ENCODE data around the gene NEK3.

NEK3 gene

GRCh38 chr13:52130641-52131040 is 28.8 kb downstream of the NEK3 start:
- ATAC-seq (ENCODE audit: low read depth) = peak; percentile 20; the same call in 2 of the 3 replicates
- Histone ChIP-seq H3K36me3 (ENCODE audit: low read depth) (peaks cover 6% of the 10 kb centered on the region), H3K27me3 (ENCODE audit: insufficient read depth, poor library complexity, severe bottlenecking) (no peaks in the 10 kb centered on the region), H3K4me3 (ENCODE audit: severe bottlenecking) (no peak overlapping the region), H3K9me3 (ENCODE audit: severe bottlenecking) (no peaks in the 10 kb centered on the region), H3K4me1 (ENCODE audit: insufficient read depth, poor library complexity, severe bottlenecking) (no peaks in the 10 kb centered on the region), H3K27ac (ENCODE audit: poor library complexity, severe bottlenecking) (no peak overlapping the region)
- DNase-seq (ENCODE audit: low spot score) = no peak
- no peak for TF ChIP-seq CTCF (IDR thresholded peaks at IDR 0.05; ENCODE audit: poor library complexity, severe bottlenecking)

GRCh38 chr13:52128714-52129700 is 30.4 kb downstream of the NEK3 start, which contains the start of gene NEK5:
Gene NEK5, minus strand, starts transcription at chr13:52129073. Its CDS starts 1,591 bp downstream, at chr13:52127482.
- DNase-seq (ENCODE audit: low spot score) = peak; percentile 45
- Histone ChIP-seq H3K36me3 (ENCODE audit: low read depth) (no peaks in the 10 kb centered on the region), H3K4me1 (ENCODE audit: insufficient read depth, poor library complexity, severe bottlenecking) (no peaks in the 10 kb centered on the region), H3K9me3 (ENCODE audit: severe bottlenecking) (no peaks in the 10 kb centered on the region), H3K27ac (ENCODE audit: poor library complexity, severe bottlenecking) (no peak within 1 kb of the TSS), H3K27me3 (ENCODE audit: insufficient read depth, poor library complexity, severe bottlenecking) (no peaks in the 10 kb centered on the region), H3K4me3 (ENCODE audit: severe bottlenecking) (peak within 1 kb of the TSS; percentile 39)
- peak; percentile 76 for ATAC-seq (ENCODE audit: low read depth)
- peak; percentile 63 for TF ChIP-seq CTCF (IDR thresholded peaks at IDR 0.05; ENCODE audit: poor library complexity, severe bottlenecking)

- Histone ChIP-seq H3K27me3 (ENCODE audit: insufficient read depth, poor library complexity, severe bottlenecking) (no peaks in the 10 kb centered on the region), H3K36me3 (ENCODE audit: low read depth) (no peaks in the 10 kb centered on the region), H3K4me1 (ENCODE audit: insufficient read depth, poor library complexity, severe bottlenecking) (no peaks in the 10 kb centered on the region), H3K4me3 (ENCODE audit: severe bottlenecking) (peak overlapping the region; percentile 39), H3K9me3 (ENCODE audit: severe bottlenecking) (no peaks in the 10 kb centered on the region), H3K27ac (ENCODE audit: poor library complexity, severe bottlenecking) (no peak overlapping the region)
- no peak for DNase-seq (ENCODE audit: low spot score)
- peak; percentile 87 for TF ChIP-seq CTCF (IDR thresholded peaks at IDR 0.05; ENCODE audit: poor library complexity, severe bottlenecking)
- ATAC-seq (ENCODE audit: low read depth) = peak; percentile 78
Measured at GRCh38 chr13:52127783-52128702, 31.4 kb downstream of the NEK3 start.

- H3K36me3 ChIP-seq (ENCODE audit: low read depth) = no peaks in the 10 kb centered on the region
- no peaks in the 10 kb centered on the region for H3K4me1 ChIP-seq (ENCODE audit: insufficient read depth, poor library complexity, severe bottlenecking)
- DNase-seq (ENCODE audit: low spot score) (no peak), ATAC-seq (ENCODE audit: low read depth) (no peak)
- TF ChIP-seq CTCF (IDR thresholded peaks at IDR 0.05; ENCODE audit: poor library complexity, severe bottlenecking) = no peak
- no peak overlapping the region for H3K27ac ChIP-seq (ENCODE audit: poor library complexity, severe bottlenecking)
- H3K4me3 ChIP-seq (ENCODE audit: severe bottlenecking) = no peak overlapping the region
- H3K9me3 ChIP-seq (ENCODE audit: severe bottlenecking) = no peaks in the 10 kb centered on the region
- H3K27me3 ChIP-seq (ENCODE audit: insufficient read depth, poor library complexity, severe bottlenecking) = no peaks in the 10 kb centered on the region
Measured at GRCh38 chr13:52127378-52127777, 32.0 kb downstream of the NEK3 start.

Data from RWPE2 (cell line).